D721Med (cell line): Measurements from ENCODE around the gene LIMS2.
A peak's percentile ranks its signal among the peaks of the same experiment; 100 is the strongest.

Experiments used
- DNase-seq: peaks from one replicate; pipeline ENCODE4 v3.0.0; 2011; ENCODE audit warnings: low spot score; ENCODE audit not compliant: insufficient read length
- FAIRE-seq: peaks from 2 replicates; lab custom pipeline; 2011; peaks lifted over from hg19 to GRCh38; lab: Jason Lieb, UNC
- TF ChIP-seq, protein P1 (sequence below): IDR thresholded peaks from 2 replicates; pipeline ENCODE4 v1.5.1; 2012; ENCODE audit warnings: mild to moderate bottlenecking, control low read depth; ENCODE audit not compliant: insufficient read depth; ENCODE audit errors: missing control alignments

The LIMS2 gene

GRCh38 chr2:127593228-127594115 lies 81.9 kb downstream of the LIMS2 start:
- FAIRE-seq (no peak), DNase-seq (no peak)
- TF ChIP-seq, protein P1, sequence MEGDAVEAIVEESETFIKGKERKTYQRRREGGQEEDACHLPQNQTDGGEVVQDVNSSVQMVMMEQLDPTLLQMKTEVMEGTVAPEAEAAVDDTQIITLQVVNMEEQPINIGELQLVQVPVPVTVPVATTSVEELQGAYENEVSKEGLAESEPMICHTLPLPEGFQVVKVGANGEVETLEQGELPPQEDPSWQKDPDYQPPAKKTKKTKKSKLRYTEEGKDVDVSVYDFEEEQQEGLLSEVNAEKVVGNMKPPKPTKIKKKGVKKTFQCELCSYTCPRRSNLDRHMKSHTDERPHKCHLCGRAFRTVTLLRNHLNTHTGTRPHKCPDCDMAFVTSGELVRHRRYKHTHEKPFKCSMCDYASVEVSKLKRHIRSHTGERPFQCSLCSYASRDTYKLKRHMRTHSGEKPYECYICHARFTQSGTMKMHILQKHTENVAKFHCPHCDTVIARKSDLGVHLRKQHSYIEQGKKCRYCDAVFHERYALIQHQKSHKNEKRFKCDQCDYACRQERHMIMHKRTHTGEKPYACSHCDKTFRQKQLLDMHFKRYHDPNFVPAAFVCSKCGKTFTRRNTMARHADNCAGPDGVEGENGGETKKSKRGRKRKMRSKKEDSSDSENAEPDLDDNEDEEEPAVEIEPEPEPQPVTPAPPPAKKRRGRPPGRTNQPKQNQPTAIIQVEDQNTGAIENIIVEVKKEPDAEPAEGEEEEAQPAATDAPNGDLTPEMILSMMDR = no peak

DNA sequence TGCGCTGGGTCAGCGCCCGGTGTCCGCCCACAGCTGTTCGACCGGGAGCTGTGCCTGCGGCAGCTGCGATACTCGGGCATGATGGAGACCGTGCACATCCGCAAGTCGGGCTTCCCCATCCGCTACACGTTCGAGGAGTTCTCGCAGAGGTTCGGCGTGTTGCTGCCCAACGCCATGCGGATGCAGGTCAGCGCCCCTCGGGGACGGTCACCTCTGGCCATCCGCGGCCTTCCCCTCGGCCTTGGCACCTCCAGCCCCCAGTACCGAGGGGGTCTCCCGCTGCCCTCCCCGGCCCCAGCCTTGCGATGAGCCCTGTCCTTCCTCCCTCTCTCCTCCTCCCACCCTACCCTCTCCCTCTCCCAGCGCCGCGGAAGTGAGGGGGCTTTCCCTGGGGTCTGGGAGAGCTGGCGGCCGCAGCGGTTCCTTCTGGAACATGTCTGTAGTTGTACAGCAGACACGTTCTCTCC lies 82.5 kb downstream of the LIMS2 start:
- TF ChIP-seq, protein P1 = no peak
- no peak for FAIRE-seq
- no peak for DNase-seq

GRCh38 chr2:127591221-127591923 lies 84.0 kb downstream of the LIMS2 start:
- FAIRE-seq = no peak
- TF ChIP-seq, protein P1 = peak; percentile 92
- DNase-seq = peak; percentile 83

DNA sequence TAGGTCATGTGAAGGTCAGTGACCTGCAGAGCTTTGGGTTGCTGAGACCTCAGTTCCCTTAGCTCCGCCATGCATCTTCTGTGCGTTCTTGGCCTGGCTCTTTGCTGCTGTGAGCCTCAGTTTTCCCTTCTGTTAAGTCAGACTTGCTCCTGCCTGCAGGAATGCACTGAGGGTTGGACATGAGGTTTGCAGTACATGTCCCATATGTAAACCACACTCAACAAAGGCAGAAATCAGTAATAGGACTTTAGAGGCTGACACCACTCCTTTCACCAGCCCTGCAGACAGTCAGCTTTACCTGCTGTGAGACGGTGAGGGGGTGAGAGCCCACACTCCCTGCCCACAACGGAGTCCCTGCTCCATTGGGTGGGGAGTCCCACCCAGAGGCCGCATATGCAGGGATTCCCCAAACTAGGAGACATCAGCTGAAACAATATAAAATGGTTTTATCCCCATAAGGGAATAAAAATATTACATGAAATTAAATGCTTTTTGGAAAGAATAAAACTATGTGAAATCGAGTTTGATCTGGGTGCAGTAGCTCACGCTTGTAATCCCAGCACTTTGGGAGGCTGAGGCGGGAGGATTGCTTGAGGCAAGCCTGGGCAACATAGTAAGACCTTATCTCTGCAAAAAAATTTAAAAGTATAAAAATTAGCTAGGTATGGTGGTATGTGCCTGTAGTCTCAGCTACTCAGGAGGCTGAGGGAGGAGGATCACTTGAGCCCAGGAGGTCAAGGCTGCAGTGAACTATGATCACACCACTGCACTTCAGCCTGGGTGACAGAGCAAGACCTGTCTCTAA lies 84.7 kb downstream of the LIMS2 start:
- TF ChIP-seq, protein P1 = no peak
- FAIRE-seq = no peak
- DNase-seq = no peak

GRCh38 chr2:127589841-127590240 lies 85.5 kb downstream of the LIMS2 start:
- no peak for FAIRE-seq

DNA sequence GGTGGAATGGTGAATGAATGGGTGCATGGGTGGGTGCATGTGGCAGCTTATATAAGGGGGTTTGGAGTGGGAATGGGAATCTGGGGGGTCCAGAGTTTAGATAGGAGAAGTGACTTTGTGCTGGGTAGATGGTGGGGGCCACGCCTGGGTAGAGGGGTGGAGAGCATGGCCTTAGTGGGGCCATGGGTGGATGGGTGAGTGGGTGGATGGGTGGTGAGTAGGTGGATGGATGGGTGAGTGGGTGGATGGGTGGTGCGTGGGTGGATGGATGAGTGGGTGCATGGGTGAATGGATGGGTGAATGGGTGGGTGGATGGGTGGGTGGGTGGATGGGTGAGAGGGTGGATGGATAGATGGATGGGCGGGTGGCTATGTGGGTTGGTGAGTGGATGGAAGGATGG lies 86.0 kb downstream of the LIMS2 start:
- TF ChIP-seq, protein P1 = no peak
- no peak for DNase-seq
- no peak for FAIRE-seq

More at GRCh38 chr2:127589841-127590240, 85.5 kb downstream of the LIMS2 start:
- DNase-seq = no peak
- TF ChIP-seq, protein P1 = no peak
